Right renal cortex interstitium (tissue), 3 donors: ENCODE results near the gene NSUN4. TPM values are rescaled to one million over a fixed set of nuclear protein-coding genes. Genes with fewer than 3 reads are reported as not detected.

Source experiments
- DNase-seq, 3 donors: peaks; one replicate each; pipeline ENCODE4 v3.0.0-alpha.2; 2013; ENCODE audit warnings: low read depth in 3 of 3, low spot score in 2 of 3
- polyA plus RNA-seq, 3 donors: library from polyadenylated mRNA; unstranded; fragments of 120-200 nt; gene quantifications; one replicate each; pipeline ENCODE4 v1.2.1, GENCODE V29; 2013; ENCODE audit not compliant: insufficient read length in 3 of 3

The NSUN4 gene
- polyA plus RNA-seq, 3 donors = 25.4 to 28.0 (median 27.8) TPM

DNA sequence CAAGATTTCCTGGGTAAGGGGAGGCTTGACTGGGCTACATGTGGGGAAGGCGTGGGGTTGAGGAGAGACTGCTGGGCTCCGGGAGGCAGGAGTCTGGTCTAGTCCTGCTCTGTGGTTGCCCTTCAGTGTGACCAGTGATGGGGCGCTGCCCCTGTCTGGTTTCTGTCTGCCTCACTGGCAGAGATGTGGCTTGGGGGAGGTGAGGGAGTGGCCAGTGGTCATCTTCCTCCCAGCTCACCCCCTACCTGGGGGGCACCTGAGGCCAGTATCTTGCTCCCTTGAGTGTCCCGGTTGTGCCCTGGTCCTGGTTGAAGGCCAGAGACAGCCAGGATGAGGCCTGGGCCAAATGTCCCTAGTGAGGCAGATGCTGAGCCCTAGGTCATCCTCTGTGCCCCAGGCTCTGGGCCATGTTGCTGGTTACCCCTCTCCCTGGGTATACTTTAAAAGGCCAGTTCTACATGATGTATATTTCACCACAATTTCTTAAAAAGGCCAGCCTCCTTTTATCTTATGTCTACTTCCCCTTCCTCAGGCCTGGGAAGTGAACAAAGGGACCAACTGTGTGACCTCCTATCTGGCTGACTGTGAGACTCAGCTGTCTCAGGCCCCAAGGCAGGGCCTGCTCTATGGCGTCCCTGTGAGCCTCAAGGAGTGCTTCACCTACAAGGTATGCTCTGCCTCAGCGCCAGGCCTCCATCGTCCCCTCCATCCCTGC lies 64.0 kb downstream of the NSUN4 start:
- no peak for DNase-seq

DNA sequence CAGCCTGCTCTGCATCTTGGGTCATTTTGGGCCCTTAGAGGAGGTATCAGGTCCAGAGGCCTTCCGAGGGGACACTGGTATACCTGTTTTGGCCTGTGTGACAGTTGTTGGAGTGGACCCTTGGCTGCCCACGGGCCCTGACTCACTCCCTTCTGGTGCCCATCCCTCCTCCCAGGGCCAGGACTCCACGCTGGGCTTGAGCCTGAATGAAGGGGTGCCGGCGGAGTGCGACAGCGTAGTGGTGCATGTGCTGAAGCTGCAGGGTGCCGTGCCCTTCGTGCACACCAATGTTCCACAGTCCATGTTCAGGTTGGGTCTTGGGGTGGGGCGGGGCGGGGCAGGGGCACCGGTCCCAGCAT lies 64.6 kb downstream of the NSUN4 start:
- DNase-seq = no peak

DNA sequence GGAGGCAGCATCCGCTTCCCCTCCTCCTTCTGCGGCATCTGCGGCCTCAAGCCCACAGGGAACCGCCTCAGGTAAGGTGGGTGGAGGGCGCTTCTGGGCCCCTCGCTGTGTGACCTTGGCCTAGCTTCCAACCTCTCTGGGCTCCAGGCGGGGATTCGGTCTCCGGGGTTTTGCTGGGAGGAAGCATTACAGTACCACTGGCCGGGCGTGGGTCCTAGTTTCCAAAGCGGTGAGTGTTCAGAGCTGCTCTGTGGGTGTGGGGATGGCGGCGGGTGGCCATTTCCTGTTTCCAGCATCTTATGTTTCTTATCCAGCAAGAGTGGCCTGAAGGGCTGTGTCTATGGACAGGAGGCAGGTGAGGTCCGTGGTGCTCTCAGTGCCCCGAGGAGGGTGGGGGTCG lies 65.1 kb downstream of the NSUN4 start:
- no peak for DNase-seq

DNA sequence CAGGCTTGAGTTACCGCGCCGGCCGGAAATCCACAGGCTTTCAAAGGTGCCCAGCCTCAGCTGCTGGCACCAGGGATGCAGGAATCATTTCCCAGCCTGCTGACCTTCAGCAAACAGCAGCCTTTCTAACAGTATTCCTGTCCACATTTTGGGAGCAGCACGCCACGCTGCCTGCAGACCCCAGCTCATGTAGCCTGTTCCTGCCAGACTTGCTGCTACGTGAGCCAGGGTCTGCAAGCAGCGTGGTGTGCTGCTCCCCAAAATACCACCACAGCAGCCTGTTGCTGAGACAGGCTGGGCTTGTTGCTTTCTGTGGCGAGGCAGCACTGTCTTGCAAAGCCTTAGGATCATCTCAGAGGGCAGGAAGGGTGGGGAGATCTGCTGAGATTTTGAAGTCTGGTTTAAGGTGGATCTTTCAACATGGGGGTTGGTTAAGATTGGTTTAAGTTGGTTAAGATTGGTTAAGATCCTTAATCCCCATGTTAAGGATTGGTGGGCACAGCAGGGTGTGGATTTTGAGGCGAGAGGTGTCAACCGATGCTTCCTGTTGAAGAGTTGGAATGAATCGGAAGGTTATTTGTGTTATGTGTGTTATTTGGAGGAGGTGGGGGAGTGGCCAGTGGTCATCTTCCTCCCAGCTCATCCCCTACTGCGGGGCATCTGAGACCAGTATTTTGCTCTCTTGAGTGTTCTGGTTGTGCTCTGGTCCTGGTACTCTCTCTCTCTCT lies 66.4 kb downstream of the NSUN4 start:
- DNase-seq = peak in 1 of 3 donors; percentile 16

DNA sequence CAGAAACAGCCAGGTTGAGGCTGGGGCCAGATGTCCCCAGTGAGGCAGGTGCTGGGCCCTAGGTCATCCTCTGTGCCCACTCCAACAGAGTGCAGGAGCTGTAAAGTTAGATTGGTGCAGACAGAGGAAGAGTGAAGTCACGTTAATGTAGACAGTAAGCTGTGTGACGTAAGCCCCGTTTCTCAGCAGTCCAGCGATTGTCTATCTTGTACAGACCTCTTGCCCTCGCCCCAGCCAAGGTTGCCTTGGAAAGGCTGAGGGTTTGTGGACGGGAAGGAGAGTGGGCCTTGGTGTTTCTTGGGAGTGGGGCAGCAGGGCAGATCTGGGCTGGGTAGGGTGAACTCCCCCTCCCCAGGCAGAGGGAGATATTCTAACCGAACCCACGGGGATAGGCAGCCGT lies 67.0 kb downstream of the NSUN4 start:
- DNase-seq = no peak

DNA sequence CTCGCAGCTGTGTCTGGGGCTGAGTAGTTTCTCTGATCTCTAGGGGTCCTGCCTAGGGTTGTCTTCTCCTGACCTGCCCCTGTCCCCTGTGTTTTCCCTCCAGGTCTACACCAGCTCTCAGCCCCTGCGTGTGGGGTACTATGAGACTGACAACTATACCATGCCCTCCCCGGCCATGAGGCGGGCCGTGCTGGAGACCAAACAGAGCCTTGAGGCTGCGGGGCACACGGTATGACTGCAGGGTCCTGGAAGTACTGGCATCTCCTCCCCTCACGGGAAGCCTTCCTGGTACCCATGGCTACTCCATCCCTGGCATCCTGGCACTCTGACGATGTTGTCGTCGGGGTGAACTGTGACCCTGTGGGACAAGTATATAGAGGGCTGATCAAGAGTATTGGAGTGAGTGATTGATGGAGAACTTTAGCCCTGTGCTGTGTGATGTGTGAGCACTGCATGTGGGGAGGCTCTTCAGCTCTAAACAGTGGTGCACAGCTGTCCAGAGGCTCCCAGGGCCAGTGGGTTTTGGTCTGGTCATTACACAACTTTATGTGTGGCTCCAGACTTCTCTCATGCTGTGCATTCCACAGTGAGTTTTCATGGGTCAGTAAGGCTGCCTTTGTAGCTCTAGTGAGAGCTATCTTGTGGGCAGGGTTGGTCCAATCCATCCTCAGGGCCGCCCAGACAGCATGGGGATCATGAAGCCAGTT lies 67.9 kb downstream of the NSUN4 start:
- DNase-seq = no peak

DNA sequence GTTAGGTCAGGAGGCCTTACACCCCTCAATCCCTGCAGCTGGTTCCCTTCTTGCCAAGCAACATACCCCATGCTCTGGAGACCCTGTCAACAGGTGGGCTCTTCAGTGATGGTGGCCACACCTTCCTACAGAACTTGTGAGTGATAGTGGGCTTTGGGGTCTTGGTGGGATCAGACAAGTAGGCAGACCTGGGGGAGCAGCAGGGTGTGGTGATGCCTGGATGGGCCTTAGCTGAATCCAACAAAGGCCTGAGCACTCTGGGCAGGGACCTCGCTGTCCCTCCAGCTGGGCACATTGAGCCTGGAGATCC lies 68.4 kb downstream of the NSUN4 start:
- DNase-seq = no peak

DNA sequence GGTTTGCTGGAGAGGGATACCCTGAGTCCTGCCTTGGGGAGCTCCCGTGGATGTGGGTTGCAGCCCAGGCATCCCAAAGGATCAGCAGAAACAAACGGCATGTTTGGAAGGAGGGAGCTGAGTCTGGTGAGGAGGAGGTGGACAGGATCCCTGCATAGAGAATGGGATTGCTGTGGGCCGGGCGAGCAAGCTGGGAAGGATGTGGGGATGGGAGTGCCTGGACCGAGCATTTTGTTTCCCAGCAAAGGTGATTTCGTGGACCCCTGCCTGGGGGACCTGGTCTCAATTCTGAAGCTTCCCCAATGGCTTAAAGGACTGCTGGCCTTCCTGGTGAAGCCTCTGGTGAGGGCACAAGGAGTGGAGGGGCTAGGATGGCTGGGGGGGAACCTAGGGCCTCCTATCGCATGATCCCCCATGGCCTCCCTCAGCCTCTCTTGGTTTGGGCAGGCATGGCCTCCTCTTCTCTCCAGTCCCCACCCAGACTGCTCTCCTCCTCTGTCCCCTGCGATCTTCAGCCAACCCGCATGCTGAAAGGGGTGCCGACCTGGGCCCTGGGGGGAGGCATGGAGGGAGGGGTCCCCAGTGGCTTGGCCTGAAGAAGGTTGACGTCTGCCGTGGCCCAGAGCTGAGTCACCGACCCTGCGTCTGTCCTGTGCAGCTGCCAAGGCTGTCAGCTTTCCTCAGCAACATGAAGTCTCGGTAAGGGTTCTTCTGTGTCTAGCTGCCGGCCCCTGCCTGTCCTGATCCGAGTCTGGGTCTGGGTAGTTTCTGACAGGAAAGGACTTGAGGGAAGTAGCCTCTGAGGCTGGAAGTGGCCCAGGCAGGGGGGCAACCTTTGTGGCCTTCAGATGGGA lies 69.8 kb downstream of the NSUN4 start:
- DNase-seq = no peak

DNA sequence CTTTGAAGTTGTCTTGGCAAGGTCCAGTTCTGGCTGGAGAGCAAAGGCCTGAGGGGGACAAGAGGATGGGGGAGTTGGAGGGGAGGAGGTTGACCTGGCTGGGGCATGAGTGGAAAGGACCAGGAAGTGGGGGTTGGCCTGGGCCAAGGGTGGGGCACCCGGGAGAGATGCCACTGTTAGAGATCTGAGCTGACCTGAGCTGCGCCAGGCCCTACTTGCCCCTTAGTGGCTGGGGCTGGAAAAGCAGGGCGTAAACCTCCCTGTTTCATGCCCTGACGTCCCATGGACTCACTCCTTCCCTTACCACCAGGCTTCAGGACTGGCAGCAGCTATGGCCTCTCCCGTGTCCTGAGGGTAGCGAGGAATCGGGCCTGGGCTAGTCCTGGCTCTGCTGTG lies 70.4 kb downstream of the NSUN4 start:
- no peak for DNase-seq

Other genes with a start within 250 kb of the NSUN4 start
- gene PIK3R3, start 208.2 kb upstream of the NSUN4 start, polyA plus RNA-seq = 10 to 100 TPM; 29.9 to 32.3 (median 32.0) TPM
- gene TSPAN1, start 165.7 kb upstream of the NSUN4 start, polyA plus RNA-seq = 10 to 100 TPM; 75.4 to 94.9 (median 81.0) TPM
- gene P3R3URF, start 164.3 kb upstream of the NSUN4 start, polyA plus RNA-seq = not detected
- 10 to 100 TPM; 68.3 to 72.6 (median 71.9) TPM for gene POMGNT1, start 142.4 kb upstream of the NSUN4 start, polyA plus RNA-seq
- gene LURAP1, start 137.5 kb upstream of the NSUN4 start, polyA plus RNA-seq = 1 to 10 TPM; 2.6 to 3.0 (median 2.8) TPM
- gene RAD54L, start 93.0 kb upstream of the NSUN4 start, polyA plus RNA-seq = 10 to 100 TPM; 10.4 to 12.8 (median 10.9) TPM
- gene LRRC41, start 37.2 kb upstream of the NSUN4 start, polyA plus RNA-seq = 10 to 100 TPM; 73.7 to 77.8 (median 75.9) TPM
- 100 to 1,000 TPM; 468 to 505 (median 473) TPM for gene UQCRH, start 37.1 kb upstream of the NSUN4 start, polyA plus RNA-seq
- 10 to 100 TPM; 18.0 to 19.5 (median 18.0) TPM for gene FAAH, start 53.5 kb downstream of the NSUN4 start, polyA plus RNA-seq
- gene DMBX1, start 149.0 kb downstream of the NSUN4 start, polyA plus RNA-seq = not detected
- not detected for gene KNCN, start 210.8 kb downstream of the NSUN4 start, polyA plus RNA-seq